Endothelial cell of hepatic sinusoid (primary cell): ENCODE results near the gene CDNF.

Experiments
- in situ Hi-C: cut with HindIII; loops from 2 replicates; pipeline ENCODE4 v1.10.0; 2017; ENCODE audit warnings: low sequenced_read_pairs

Gene CDNF

GRCh38 chr10:14806318-14806717 is 31.5 kb downstream of the CDNF start:
- in situ Hi-C loops, result no loop called here

- in situ Hi-C loops, result no loop called here
Measured at GRCh38 chr10:14803827-14804226, 34.0 kb downstream of the CDNF start.

GRCh38 chr10:14801723-14802122 is 36.1 kb downstream of the CDNF start:
- in situ Hi-C loops, result no loop called here

- in situ Hi-C loops, result no loop called here
Measured at GRCh38 chr10:14800397-14800796, 37.4 kb downstream of the CDNF start.

- in situ Hi-C loops, result no loop called here
Measured at GRCh38 chr10:14798636-14799035, 39.2 kb downstream of the CDNF start.

- in situ Hi-C loops, result loop anchor here (5.0 kb wide), 2 partner anchors 51 to 59 kb away; no protein-coding TSS in a partner anchor
Measured at GRCh38 chr10:14787938-14788337, 49.9 kb downstream of the CDNF start.

GRCh38 chr10:14784459-14785055 is 53.3 kb downstream of the CDNF start:
- in situ Hi-C loops, result loop anchor here (5.0 kb wide), 2 partner anchors 47 to 63 kb away; no protein-coding TSS in a partner anchor

- in situ Hi-C loops, result no loop called here
Measured at GRCh38 chr10:14782691-14783363, 55.0 kb downstream of the CDNF start.

GRCh38 chr10:14781763-14782162 is 56.1 kb downstream of the CDNF start:
- in situ Hi-C loops, result no loop called here

- in situ Hi-C loops, result no loop called here
Measured at GRCh38 chr10:14779001-14779651, 58.7 kb downstream of the CDNF start.

GRCh38 chr10:14776546-14776945 is 61.3 kb downstream of the CDNF start:
- in situ Hi-C loops, result no loop called here

- in situ Hi-C loops, result no loop called here
Measured at GRCh38 chr10:14775656-14776055, 62.2 kb downstream of the CDNF start.

- in situ Hi-C loops, result no loop called here
Measured at GRCh38 chr10:14774797-14775196, 63.0 kb downstream of the CDNF start, which contains the start of gene FAM107B. Gene FAM107B (minus strand): TSS chr10:14774897. CDS start chr10:14774663, 234 bp downstream.

GRCh38 chr10:14774214-14774580 is 63.6 kb downstream of the CDNF start:
- in situ Hi-C loops, result no loop called here

GRCh38 chr10:14773551-14774213 is 64.2 kb downstream of the CDNF start:
- in situ Hi-C loops, result no loop called here

- in situ Hi-C loops, result no loop called here
Measured at GRCh38 chr10:14772399-14772798, 65.4 kb downstream of the CDNF start.

GRCh38 chr10:14770927-14771326 is 66.9 kb downstream of the CDNF start:
- in situ Hi-C loops, result no loop called here
